KBM-7 (cell line): ENCODE measurements around the gene CNPPD1.

Experiments used
- DNase-seq: peaks from one replicate; pipeline ENCODE4 v3.0.0-alpha.2; 2015
- in situ Hi-C: fragments of 300-500 bp; cut with MboI; formaldehyde crosslinking; loops from 2 replicates; pipeline ENCODE4 v1.14.3; 2020; ENCODE audit warnings: low sequenced_read_pairs, low pct_unique_long_range_greater_than_20kb, mixed read lengths

The CNPPD1 gene

GRCh38 chr2:219167997-219168396, 8.7 kb downstream of the CNPPD1 start:
- in situ Hi-C loops = no loop called here

DNA sequence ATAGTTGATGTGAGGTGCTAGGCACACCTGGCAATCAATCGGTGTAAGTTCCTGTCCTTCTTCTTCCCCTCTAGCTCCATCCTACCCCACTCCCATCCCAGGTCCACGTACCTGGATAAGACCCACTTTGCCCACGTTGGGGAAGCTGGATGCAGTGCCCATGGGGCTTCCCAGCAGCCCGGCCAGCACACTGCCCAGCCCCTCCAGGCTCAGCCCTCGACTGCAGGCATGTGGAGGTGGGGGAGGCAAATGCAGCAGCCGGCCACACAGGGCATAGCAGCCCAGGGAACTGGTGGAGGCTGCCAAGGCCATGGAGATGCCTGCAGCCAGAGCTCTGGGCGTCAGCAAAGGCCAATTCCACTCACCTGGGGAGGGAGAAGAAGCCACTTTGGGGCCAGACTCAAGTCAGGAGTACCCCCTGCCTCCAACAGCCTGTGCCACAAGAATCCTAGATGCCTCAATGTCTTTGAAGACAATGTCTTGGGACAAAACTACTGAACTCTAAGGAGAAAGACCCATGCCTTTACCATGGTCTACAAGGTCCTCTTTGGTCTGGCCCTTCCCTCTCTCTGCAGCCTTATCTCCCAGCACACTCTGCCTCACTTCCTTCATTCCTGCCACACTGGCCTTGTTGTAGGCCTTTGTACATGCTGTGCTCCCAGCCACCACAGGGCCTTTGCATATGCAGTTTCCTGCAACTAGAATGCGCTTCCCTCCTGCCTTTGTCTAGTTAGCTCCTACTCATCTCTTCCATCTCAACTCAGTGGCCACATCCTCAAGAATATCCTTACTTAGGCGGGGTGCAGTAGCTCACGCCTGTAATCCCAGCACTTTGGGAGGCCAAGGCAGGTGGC, 11.4 kb downstream of the CNPPD1 start:
- no peak for DNase-seq
- in situ Hi-C loops = no loop called here

More at GRCh38 chr2:219167997-219168396, 8.7 kb downstream of the CNPPD1 start:
- DNase-seq = no peak

DNA sequence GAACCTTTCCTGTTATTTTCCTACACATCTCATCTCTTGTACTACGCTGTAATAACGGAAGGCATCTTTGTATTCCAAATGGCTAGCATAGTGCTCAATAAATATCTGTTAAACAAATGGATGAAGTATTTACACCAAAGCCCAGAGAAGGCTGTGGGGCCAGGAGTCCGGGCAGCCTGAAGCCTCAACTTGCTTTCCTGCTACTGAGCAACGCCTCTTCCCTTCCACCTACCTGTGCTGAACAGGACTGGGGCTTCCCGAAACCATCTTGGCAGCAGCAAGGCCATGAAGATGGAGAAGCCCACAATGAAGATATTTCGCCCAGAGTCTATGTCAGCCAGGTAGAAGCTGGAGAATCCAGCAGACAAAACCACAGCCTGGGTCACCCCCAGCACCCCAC, 13.6 kb downstream of the CNPPD1 start:
- in situ Hi-C loops = no loop called here
- no peak for DNase-seq

GRCh38 chr2:219161097-219161496, 15.6 kb downstream of the CNPPD1 start:
- in situ Hi-C loops = no loop called here
- no peak for DNase-seq

DNA sequence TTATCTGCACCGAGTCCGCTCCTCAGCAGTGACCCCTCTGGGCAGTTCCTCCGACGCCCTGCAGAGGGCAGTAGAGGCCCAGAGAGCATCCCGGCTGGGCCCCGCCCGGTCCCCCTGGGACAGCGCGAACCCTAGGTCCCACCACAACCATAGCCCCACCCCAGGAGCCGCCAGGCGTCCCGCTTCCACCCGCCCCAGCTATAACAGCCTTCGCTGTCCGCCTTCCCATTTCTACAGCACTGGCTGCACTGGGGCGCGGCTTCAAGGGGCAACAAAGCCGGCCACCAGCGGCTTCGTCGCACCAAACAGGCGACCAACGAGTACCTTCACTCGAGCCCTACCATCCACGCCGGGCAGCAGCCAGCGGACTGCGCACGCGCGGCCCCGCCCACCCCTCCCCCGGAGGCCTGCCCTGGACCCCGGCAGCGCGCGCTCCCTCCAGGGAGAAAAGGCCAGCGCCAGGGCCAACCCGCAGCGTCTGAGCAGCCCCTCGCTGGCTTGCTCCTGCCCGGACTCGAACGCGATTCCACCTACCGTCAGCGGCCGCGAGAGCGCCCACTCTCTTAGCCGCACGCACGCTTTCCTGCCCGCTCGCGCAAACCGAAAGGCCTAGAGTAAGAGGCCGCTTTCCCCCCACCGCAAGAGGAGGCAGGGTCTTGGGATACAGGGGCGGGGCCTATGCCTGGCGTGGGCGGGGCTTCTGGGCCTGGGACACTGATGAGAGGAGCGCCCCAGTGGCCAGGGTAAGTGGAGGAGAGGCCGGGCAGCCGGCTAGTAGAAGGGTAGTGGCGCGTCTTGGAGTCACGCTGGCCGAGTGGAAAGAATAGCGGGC, 16.3 kb downstream of the CNPPD1 start, which contains the start of gene NHEJ1:
NHEJ1 (minus strand) TSS at position 630 of the 832 bp plus-strand sequence. CDS start 2,453 bp downstream, outside the sequence.
- in situ Hi-C loops = no loop called here

DNA sequence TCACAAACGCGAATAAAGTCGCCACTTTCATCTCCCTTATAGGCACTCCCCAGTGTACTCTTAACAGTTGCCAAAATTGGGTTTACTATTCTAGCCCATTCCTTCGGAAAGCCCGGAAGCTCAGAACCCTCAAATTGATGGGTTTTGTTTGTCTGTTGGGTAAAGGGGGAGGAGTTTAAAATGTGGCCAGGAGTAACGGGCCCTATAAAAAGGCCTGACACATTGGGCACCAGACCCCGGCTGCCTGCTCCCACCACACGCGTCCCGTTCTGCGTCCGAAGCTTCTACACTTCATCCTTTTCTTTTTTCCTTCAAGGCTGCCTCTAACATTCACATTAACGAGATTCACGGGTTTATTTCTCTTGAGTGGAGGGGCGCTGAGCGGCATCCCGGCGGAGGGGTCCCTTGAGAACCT, 16.9 kb downstream of the CNPPD1 start:
- in situ Hi-C loops = no loop called here

More for the DNA sequence above, 16.3 kb downstream of the CNPPD1 start, which contains the start of gene NHEJ1:
- DNase-seq = peak; percentile 94

DNA sequence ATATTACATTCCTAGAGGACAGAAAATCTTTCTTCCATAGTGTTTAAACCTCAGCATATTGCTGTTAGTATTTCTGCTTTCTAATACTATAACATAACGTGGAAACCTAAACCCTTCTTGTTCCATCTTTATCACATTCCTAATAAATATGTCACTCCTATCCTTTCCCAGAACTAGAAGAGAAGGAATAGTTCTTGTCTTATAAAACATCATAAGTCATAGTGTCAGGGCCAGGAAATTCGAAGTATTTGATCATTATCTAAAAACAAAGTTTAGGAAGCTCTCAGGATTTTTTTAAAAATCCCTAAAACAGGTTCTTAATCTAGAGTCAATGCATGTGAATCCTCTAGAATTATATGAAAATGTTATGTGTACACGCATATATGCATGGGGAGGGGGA, 18.1 kb downstream of the CNPPD1 start:
- in situ Hi-C loops = no loop called here
- DNase-seq = no peak

More for the DNA sequence above, 16.9 kb downstream of the CNPPD1 start:
- DNase-seq = no peak

- no peak for DNase-seq
These were observed 18.7 kb downstream of the CNPPD1 start for GRCh38 chr2:219158025-219158424.

GRCh38 chr2:219157396-219157795, 19.3 kb downstream of the CNPPD1 start:
- in situ Hi-C loops = no loop called here
- no peak for DNase-seq

More at GRCh38 chr2:219158025-219158424, 18.7 kb downstream of the CNPPD1 start:
- in situ Hi-C loops = no loop called here

DNA sequence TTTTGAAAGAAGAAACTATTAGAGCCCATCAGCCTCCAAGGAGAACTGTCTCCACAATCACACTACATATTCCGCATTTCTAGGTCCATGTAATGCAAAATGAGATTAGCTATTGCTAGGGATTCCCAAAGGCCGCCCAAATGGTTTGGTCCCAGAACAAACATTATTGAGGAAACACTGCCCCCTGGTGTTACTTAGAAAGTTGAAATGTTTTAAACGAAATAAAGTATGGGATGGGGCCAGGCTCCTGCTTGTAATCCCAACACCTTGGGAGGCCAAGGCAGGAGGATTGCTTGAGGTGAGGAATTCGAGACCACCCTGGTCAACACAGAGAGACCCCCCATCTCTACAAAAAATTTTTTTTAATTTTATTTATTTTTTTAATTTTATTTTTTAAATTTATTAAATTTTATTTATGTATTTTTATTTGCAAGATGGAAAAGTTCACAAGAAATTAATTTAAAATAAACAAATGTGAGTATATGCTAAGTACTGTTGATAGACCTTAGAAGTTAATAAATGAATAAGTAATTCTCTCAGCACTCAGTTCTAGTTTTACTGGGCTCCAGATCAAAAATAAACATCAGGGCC, 21.6 kb downstream of the CNPPD1 start:
- peak; percentile 79 for DNase-seq
- in situ Hi-C loops = no loop called here

DNA sequence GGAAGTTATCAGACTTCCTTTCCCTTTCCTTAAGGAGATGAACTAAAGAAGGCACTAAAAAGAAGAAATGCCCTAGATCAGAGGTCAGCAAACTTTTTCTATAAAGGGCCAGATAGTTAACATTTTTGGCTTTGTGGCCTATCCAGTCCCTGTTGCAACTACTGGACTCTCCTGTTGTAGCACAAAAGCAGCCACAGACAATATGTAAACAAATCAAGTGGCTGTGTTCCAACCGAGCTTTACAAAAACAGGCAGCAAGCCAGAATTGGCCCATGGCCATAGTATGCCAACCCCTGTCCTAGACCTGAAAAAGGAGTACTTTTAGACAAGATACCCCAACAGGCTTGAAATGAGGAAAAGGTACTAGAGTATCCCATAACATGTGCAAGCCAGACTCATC, 27.1 kb downstream of the CNPPD1 start:
- DNase-seq = no peak
- in situ Hi-C loops = no loop called here

GRCh38 chr2:219142329-219142728, 34.4 kb downstream of the CNPPD1 start:
- in situ Hi-C loops = no loop called here
- DNase-seq = no peak

GRCh38 chr2:219140722-219141121, 36.0 kb downstream of the CNPPD1 start:
- in situ Hi-C loops = no loop called here
- DNase-seq = no peak

- no peak for DNase-seq
- in situ Hi-C loops = no loop called here
These were observed 42.7 kb downstream of the CNPPD1 start for GRCh38 chr2:219133976-219134375.

DNA sequence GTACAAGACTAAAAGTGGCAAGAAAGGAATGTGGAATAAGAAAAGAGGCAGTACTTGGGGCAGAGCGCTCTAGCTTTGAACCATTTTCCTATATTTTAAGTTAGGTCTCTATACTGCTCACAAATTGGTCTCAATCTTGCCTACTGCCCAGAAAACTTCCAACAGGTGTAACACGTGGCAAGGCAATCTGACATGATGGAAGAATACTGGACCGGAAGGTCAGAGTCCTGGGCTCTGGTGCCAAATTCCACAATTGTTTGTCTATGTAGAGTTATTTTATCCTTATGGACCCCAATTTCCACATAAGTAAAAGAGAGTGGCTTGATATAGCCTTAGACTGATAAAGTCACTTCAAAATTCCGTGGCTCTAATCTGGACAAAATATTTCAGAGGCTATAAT, 45.0 kb downstream of the CNPPD1 start:
- in situ Hi-C loops = no loop called here
- no peak for DNase-seq

DNA sequence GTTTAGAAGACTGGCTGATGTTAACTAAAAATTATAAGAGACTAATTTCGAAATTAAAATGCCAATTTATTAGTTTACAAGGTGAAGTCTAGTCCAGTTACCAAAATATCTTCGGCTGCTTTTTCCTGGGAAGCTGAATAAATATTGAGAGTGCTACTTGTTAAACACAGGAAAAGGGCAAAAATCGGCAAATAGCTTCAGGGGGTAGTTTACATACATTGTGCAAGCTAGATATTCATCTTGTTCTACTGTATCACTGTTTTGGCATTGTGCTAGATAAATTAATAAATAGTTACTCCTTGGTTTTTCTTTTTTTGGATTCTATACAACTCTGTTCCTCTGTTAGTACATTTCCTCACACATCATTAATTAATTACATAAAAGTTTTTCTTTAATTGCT, 45.4 kb downstream of the CNPPD1 start:
- no peak for DNase-seq
- in situ Hi-C loops = no loop called here

DNA sequence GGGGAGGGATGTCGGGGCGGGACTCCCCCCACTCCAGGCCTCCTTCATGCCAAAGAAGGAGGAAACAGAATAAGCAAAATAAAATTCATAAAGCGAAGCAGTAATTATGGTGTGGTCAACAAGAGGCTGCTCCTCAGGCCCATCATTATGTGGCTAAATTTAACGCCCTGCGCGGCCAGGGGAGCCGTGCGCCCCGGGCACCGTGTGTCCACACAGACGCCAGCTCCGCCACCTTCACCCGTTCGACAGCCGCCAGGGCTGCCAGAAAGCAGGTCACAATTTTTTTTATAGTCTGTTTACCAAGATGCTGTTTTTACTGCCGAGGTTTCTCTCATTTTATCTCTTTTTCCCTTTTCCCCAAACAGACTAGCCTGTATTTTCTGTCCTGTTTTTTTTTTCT, 47.1 kb downstream of the CNPPD1 start:
- DNase-seq = no peak
- in situ Hi-C loops = no loop called here

DNA sequence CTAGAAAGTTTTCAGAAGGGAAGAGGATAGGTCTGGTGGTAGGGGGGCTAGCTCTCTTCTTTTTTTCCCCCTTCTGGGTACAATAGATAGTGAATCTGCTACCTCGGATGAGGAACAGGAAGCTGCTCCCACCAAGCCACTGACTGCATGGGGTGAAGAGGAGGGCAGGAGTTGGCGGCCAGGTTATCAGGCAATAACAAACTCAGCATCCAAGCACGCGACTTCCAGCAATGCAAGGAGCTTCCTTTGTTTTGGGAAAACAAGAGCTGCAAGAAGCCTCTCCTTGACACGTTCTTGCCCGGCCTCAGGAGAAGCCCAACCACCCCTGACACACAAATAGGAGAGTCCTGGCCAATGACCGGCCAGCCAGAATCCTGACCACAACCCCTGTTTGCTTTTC, 48.3 kb downstream of the CNPPD1 start:
- peak; percentile 73 for DNase-seq
- in situ Hi-C loops = no loop called here

GRCh38 chr2:219127037-219127635, 49.6 kb downstream of the CNPPD1 start:
- in situ Hi-C loops = no loop called here
- no peak for DNase-seq
